H1 (cell line): ENCODE results near the gene MNX1. TPM values are rescaled to one million over a fixed set of nuclear protein-coding genes. Genes with fewer than 3 reads are reported as not detected.

Source experiments
- CBX8 ChIP-seq: fragments of 300-800, 300-1000 bp; sonication (generic); IDR thresholded peaks from 2 replicates; pipeline ENCODE4 v1.7.1; 2016; ENCODE audit warnings: low read depth, low read length, borderline replicate concordance
- CEBPB ChIP-seq: IDR thresholded peaks from 2 replicates; pipeline ENCODE4 v1.6.1; 2012; ENCODE audit warnings: low read depth, low read length
- CTCF ChIP-seq, 3 experiments: IDR thresholded peaks; 1 replicate in 2 of 3; 2 replicates in 1 of 3; pipeline versions ENCODE4 v1.5.1 to v1.6.1; 2011; ENCODE audit warnings: low read length in 3 of 3, mild to moderate bottlenecking in 3 of 3, inconsistent platforms in 2 of 3, low read depth in 1 of 3, moderate library complexity in 1 of 3; ENCODE audit not compliant: insufficient read depth in 1 of 3; ENCODE audit errors: control extremely low read depth in 1 of 3
- E2F6 ChIP-seq: IDR thresholded peaks from 2 replicates; pipeline ENCODE4 v1.6.1; 2012; ENCODE audit warnings: inconsistent platforms
- GTF2F1 ChIP-seq: IDR thresholded peaks from 2 replicates; pipeline ENCODE4 v1.6.1; 2012; ENCODE audit warnings: low read depth, low read length, improper control_type of control experiment, borderline replicate concordance
- HDAC6 ChIP-seq: IDR thresholded peaks from one replicate; pipeline ENCODE4 v1.7.1; 2012; ENCODE audit warnings: low read depth, mild to moderate bottlenecking, inconsistent platforms, low read length, moderate library complexity
- TCF12 ChIP-seq: IDR thresholded peaks from 2 replicates; pipeline ENCODE4 v1.6.1; 2011; ENCODE audit warnings: low read depth, mild to moderate bottlenecking, low read length
- polyA plus RNA-seq, 7 experiments: library from polyadenylated mRNA; depleted of rRNA in 3 of 7; stranded (reverse) in 5 of 7; unstranded in 2 of 7; fragments of >200 nt in 5 of 7; fragments of 200-250 nt in 2 of 7; gene quantifications; 1 replicate in 5 of 7; 2 replicates in 1 of 7; 4 replicates in 1 of 7; pipeline versions ENCODE4 v1.2.1 to v1.2.3, GENCODE V29; 2011 to 2013; ENCODE audit warnings: missing spikeins in 2 of 7, mixed read lengths in 2 of 7
- total RNA-seq: library from RNA; stranded (reverse); fragmentation: NEBNext Ultra II Directional; extraction: Animal tissue kit (Norgen Biotek cat#: 25700); gene quantifications from 2 replicates; pipeline ENCODE4 v1.2.1, GENCODE V29; 2021
- TF ChIP-seq, protein P1 (sequence below): IDR thresholded peaks from 2 replicates; pipeline ENCODE4 v1.6.1; 2011; ENCODE audit warnings: low read depth, mild to moderate bottlenecking, low read length; ENCODE audit not compliant: insufficient read depth

The MNX1 gene
- total and polyA plus RNA-seq, 2 of the 8 experiments (the other 6 are each of a cell fraction or from before 2014, with no cell fraction given) = 0.39 TPM; not detected in 1

DNA sequence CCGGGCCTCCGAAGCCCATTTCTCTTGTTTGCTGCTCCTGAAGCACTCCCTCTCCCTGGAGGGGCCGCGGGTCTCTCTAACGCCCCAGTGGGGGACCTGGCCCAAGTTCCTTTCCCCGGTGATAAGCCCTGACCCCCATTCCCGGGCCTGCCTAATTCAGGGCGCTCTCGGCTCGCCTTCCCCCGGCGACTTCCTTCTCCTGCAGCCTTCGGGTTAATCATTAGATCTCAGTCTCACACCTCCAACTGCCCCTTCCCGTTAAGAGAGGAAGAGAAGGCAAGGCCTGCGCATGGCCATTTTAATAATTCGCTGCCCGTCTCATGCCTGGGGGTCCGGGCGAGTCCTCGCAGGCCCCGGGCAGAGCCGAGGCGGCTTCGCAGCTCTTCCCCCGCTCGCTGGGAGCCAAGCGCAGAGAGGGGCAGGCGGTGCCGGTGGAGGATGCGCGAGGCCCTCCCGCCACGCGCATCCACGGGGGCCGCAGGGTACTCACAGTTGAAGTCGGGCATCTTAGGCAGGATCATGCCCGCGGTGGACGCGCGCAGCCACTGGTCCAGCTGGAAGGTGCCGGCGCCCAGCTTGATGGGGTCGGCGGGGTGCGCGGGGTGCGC is 1.2 kb downstream of the MNX1 start (continued):
- TF ChIP-seq, protein P1, sequence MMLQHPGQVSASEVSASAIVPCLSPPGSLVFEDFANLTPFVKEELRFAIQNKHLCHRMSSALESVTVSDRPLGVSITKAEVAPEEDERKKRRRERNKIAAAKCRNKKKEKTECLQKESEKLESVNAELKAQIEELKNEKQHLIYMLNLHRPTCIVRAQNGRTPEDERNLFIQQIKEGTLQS = no peak
- 0 out of 2 replicates have a peak, but pooled peaks have one; percentile 52 for TF ChIP-seq CBX8
- TF ChIP-seq E2F6 = no peak; the same call in 1 of the 2 replicates
- TF ChIP-seq TCF12 = no peak
- TF ChIP-seq HDAC6 = no peak
- no peak for TF ChIP-seq CEBPB
- TF ChIP-seq CTCF (IDR thresholded peaks at IDR 0.05; ENCODE audit: control extremely low read depth in 1 of 3, insufficient read depth in 1 of 3, low read depth in 1 of 3, low read length in 3 of 3) = no peak
- no peak for TF ChIP-seq GTF2F1
